GM19324 (cell line): Measurements from ENCODE around the gene HSPB2.

Experiments used
- ATAC-seq: cut with Tn5 transposase; IDR thresholded peaks from one replicate; pipeline ENCODE4 v1.9.1; 2021; ENCODE audit warnings: mild to moderate bottlenecking, moderate library complexity; ENCODE audit not compliant: unreplicated experiment, low FRiP score

HSPB2 gene

DNA sequence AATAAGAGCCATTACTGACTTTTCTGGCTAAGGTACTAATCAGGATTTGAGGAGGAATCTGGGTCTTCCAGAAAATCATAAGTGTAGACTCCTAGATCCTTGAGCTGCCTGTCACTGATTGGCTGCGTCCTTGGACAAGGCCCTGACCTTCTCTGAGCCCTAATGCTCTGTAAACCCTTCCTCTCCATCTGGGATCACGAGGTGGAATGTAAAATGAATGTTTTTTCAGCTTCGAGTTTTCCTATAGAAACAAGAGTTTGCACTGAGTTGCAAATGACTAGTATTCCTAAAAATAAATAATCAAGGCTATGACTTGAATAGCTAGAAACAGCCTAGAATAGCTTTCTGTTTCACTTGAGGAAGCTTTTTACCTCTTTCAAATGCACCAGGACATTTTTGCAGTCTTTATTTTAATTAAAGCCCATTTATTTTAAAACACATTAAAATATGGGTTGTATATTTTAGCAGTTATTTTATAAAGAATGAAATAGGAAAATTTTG lies 23.6 kb downstream of the HSPB2 start:
- no peak for ATAC-seq

DNA sequence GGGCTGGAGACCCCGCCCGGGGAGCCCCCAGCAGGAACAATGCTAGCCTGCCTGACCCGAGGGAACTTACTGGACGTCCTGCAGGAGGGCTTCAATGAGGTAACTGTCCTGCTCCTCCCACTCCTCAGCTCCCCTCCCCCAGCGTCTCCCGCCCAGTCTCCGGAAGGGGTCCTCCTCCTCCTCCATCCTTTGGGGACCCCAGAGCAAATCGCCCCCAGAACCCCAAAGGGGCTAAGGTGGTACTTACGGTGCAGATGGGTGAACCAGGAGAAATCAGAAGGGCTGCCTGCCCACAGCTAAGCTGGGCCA lies 24.9 kb downstream of the HSPB2 start:
- ATAC-seq = no peak

DNA sequence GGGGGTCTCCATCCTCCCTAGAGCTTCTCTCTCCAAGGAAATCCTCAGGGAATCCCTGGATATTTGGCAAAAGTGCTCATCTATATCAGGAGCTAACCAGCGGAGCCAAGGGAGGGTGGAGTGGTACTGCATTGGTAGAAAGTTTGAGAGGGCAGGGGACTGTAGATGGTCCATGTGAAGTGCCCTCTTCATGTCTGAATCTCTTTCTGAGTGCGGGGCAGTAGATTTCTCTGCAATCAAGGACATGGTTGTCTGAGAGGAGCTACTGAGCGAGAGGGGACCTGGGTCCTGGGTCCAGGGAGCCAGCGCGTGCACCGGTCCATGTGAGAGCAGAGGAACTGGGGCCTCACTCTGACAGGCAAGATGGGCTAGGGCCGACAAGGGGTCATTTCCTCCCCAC lies 25.3 kb downstream of the HSPB2 start:
- no peak for ATAC-seq

DNA sequence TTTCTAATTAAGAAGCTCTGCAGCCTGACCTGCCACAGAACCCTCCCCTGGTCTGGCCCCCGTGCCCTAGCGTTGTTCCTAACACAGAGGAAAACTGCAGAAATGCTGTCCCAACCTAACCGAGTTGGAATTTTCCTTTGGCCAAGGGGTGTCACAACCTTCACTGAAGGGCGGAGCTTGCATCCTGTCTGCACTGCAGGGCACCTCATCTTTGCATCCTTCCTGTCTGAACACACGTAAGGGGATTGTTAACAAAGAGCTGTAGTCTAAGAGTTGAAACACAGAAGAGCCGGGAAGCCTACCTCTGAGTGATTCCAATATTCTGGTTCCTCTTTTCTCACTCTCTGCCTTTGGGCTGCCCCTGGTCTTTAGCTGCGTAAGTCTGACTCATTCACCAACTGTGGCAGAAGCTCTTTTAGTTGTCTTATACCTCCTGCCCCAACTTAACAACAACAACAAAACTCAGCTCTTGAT lies 26.2 kb downstream of the HSPB2 start:
- ATAC-seq = peak; percentile 40

DNA sequence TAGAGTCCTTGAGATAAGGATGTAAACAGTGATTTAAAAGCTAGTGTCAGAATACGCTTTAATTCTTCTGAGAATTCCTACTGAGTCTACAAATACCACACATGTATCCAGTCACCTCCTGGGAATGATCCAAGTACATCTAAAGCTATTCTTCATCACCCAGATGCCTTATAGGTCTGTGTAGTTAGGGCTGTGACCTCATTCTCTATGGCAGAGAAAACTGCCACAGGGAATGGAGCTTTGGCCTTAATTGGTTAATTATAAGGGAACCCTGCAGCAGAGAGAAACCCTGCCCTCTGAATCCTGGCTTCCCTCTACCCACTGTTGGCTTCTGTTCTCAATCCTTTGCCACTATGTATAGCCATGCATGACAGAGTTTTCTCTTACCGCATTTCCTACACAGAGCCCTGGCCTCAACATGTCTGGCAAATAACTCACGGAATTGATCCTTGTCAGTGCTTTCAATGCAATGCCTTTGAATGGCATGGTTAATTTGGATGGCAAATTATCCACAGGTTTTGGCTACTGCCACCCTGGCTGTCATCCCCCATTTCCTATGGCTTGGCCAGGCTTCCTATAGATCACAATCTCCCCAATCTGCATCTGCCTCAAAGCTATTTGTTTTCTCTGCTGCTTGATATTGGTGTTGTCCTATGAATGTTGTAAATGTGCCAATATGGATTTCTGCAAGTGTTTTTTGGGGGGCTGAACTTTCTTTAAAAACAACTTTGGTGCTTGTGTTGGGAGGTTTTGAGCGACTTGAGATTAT lies 27.5 kb downstream of the HSPB2 start:
- ATAC-seq = no peak

GRCh38 chr11:111941963-111942362 lies 29.4 kb downstream of the HSPB2 start:
- ATAC-seq = no peak

- ATAC-seq = no peak
Observed at GRCh38 chr11:111942829-111943228, 30.3 kb downstream of the HSPB2 start.

- ATAC-seq = no peak
Observed at GRCh38 chr11:111944139-111944538, 31.6 kb downstream of the HSPB2 start.

DNA sequence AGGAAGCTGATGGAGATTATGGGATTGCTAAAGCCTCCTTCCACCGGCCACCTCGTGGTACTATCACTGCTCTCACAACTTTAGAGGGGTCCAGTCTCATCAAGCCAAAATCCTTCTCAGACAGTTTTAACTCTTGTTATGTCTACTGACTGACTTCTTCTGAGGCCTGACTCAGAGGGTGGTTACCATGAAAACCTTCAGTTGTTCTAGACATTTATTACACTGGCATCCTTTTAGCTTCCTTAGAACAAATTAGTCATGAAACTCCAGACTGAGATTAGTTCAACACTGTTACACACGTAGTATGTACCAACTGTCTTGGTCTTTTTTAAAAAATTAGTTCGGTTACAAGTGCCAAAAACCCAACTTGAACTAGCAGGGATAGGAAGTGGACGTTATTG lies 32.1 kb downstream of the HSPB2 start:
- no peak for ATAC-seq

GRCh38 chr11:111945198-111945597 lies 32.7 kb downstream of the HSPB2 start:
- no peak for ATAC-seq

GRCh38 chr11:111946499-111946898 lies 34.0 kb downstream of the HSPB2 start:
- ATAC-seq = no peak

DNA sequence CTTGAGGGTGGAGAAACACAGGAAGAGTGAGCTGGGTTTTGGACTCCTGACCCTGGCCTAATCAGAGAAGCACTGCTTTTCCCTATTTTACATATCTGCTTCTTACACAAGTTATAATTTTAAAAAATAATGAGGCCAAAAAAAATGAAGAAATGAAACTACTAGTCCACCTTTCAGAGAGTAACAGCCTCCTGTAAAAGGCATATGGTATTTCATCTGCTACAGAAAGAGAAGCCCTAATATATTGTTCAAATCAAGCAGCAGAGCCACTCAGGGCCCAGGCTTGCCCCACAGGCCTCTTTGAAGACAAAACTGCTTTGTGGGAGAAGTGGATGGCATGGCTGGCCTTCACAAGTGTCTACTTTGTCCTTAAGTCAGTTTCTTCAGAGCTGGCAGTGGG lies 34.6 kb downstream of the HSPB2 start:
- no peak for ATAC-seq

GRCh38 chr11:111949519-111950426 lies 37.2 kb downstream of the HSPB2 start:
- ATAC-seq = no peak

DNA sequence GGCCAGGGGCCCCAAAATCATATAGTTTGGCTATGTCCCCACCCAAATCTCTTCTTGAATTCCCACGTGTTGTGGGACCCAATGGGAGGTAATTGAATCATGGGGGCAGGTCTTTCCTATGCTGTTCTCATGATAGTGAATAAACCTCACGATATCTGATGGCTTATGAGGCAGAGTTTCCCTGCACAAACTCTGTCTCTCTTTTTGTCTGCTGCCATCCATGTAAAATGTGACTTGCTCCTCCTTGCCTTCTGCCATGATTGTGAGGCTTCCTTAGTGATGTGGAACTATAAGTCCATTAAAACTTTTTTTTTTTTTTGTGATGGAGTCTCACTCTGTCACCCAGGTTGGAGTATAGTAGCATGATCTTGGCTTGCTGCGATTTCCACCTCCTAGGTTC lies 39.0 kb downstream of the HSPB2 start:
- no peak for ATAC-seq

DNA sequence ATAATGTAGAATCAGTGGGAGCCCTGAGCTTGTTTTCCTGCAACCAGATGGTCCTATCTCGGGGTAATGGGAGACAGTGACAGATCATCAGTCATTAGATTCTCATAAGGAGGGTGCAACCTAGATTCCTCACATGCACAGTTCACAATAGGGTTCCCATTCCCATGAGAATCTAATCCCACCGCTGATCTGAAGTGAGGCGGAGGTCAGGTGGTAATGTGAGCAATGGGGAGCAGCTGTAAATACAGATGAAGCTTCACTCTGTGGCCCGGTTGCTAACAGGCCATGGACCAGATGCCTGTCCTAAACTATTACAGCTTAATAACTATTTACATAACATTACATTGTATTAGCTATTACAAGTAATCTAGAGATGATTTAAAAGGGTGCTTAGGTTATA lies 41.6 kb downstream of the HSPB2 start:
- ATAC-seq = no peak

DNA sequence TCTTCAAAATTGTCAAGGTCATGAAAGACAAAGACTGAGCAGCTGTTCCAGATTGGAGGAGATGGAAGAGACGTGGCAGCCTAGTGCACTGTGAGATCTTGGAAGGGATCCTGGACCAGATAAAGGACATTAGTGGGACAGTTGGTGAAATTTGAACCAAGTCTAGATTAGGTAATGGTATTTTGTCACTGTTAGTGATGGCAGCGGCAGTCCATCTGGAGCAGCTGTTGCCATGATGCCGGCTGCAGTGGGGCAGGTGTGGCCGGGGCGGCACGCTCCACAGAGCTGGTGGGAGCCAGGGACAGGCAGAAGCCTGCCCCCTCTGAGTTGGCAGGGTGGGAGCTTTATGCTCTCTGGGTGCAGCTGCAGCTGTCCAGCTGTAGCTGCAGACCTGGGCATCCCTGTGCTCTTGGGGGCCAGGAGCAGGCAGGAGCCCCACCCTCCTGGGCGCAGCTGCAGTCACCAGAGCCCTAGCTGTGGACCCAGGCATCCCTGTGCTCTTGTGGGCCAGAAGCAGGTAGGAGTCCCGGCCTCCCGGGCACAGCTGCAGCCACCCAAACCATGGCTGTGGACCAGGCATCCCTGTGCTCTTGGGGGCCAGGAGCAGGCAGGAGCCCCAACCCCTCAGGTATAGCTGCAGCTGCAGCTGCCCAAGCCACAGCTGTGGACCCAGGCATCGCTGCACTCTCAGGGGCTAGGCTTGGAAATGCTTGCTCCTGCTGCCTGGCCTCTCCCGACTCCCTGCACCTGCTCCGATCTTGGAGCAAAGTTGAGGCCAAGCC lies 45.3 kb downstream of the HSPB2 start:
- no peak for ATAC-seq

GRCh38 chr11:111960916-111961315 lies 48.4 kb downstream of the HSPB2 start:
- no peak for ATAC-seq

DNA sequence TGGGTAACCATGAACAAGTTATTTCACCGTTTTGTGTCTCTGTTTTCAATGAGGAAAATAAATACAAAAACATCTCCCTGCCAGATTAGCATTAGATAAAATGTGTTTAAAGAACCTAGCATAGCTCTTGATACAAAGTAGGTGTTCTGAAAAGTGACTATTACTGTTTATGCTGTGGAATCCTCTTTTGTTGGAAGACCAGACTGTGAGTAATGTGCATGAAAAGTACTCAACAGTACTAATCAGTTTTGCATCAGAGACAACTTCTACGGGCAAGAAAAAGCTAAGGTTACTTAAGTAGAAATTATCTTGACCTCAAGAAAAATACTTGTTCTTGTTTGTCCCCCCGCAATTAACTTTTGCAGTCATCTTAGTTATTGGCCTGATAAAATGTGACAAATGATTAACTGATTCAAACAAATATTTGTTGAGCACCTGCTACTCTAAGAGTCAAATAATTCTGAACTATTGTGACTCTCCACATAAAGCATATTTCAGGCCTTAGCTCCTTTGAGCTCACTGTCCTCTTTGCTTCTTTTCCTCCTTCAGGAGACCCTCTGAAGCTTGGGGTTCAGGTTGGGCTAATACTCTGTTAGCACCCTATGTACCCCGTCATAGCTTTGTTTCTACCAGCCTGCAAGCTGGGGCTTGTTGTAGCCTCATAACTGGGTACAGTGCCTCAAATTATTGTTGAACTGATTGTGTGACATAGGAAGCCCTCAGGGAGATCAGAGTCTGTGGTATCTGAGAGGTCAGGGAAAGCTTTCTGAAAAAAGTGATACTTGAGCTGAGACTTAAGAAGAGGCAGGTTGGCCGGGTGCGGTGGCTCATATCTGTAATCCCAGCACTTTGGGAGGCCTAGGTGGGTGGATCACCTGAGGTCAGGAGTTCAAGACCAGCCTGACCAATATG lies 49.1 kb downstream of the HSPB2 start:
- ATAC-seq = no peak
